NCI-H2196 treated with DMSO at 0.1 percent for 48 hours (cell line): Measurements from ENCODE around the gene PLEKHA5.
"Not testable (repeated sequence)": the region's sequence is repeated elsewhere in the genome, so short reads cannot be mapped to it uniquely, and the experiment has no call there.

Experiments used
- DNase-seq: peaks from one replicate; lab custom pipeline; 2025; ENCODE audit not compliant: unreplicated experiment; lab: John Stamatoyannopoulos, UW

PLEKHA5 gene

GRCh38 chr12:19129486-19130223 is at the start of gene PLEKHA5:
Gene PLEKHA5 (plus strand): TSS chr12:19129733. CDS start chr12:19129800, 67 bp downstream.
- DNase-seq = peak; percentile 93

GRCh38 chr12:19080918-19081317 is 48.6 kb upstream of the PLEKHA5 start:
- no peak for DNase-seq

DNA sequence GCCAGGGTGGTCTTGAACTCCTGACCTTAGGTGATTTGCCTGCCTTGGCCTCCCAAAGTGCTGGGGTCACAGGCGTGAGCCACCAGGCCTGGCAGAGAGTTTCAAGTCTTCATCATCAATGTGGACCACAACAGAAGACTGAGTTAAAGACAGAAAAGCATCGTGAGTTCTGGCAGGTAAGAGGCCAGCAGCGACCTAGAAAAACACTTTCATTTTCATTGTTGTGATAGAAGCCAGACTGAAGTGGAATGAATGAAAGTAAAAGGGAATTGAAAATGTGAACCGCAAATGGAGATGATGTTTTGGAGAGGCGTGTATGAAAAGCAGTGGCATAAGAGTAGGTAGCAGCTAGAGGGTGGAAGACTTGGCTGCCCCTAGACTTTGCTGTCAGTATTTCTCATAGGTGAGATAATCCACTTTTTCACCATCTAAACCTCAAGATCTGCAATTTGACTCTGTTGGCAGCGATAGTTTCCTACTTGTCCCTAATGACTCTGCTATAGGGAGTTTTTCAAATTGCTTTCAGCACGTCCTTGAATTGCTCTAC is 47.1 kb upstream of the PLEKHA5 start:
- DNase-seq = no peak

GRCh38 chr12:19084547-19084946 is 45.0 kb upstream of the PLEKHA5 start:
- DNase-seq = no peak

GRCh38 chr12:19085090-19085489 is 44.4 kb upstream of the PLEKHA5 start:
- DNase-seq = no peak

DNA sequence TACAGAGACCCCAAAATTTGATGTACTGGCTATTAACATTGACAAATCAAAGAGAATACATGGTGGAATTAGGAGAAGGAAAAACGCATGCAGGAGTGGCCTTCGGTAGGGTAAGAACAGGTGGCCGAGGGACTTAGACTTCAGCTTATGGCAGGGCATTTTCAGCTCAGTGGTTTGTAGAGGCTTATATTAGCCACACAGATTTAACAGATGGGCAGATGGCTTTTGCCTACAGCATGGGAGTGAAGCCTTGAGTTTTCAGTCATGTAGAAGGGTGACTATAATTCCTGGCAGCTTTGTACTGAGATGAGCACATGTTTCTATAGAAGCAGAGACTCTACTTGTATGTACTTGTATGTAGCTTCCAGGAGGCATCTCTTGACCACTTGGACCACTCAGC is 40.9 kb upstream of the PLEKHA5 start:
- no peak for DNase-seq

DNA sequence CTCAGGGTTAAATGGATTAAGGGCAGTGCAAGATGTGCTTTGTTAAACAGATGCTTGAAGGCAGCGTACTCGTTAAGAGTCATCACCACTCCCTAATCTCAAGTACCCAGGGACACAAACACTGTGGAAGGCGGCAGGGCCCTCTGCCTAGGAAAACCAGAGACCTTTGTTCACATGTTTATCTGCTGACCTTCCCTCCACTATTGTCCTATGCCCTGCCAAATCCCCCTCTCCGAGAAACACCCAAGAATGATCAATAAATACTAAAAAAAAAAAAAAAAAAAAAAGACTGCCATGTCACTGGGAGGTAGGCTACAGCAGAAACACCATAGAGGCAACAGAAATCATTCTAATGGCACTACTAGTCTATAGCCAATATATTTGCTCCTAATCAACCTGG is 37.1 kb upstream of the PLEKHA5 start:
- not testable (repeated sequence) for DNase-seq

GRCh38 chr12:19093218-19093617 is 36.3 kb upstream of the PLEKHA5 start:
- no peak for DNase-seq

- DNase-seq = no peak
These were observed 34.2 kb upstream of the PLEKHA5 start for GRCh38 chr12:19095331-19095730.

GRCh38 chr12:19095756-19096480 is 33.6 kb upstream of the PLEKHA5 start:
- DNase-seq = no peak

- no peak for DNase-seq
These were observed 24.1 kb upstream of the PLEKHA5 start for GRCh38 chr12:19105463-19105862.

DNA sequence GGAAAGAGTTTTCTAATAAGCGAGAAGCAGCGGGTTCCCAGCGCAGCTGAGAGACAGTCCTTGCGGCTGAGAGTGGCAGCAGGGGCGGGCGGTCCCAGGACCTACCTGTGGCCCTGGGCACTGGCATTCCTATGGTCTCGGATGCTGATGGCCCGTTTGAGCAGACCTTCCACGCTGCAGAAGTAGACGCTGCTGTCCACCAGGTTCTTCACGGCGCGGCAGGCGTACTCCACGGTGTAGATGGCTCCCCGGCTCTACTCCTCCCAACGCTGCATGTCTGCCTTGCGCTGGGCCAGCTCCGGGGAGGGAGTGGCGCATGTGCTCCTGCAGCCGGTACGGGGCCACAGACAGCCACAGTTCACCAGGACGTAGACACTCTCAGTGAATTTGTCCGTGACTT is 21.8 kb upstream of the PLEKHA5 start:
- no peak for DNase-seq

- DNase-seq = no peak
These were observed 19.2 kb upstream of the PLEKHA5 start for GRCh38 chr12:19110221-19110940.

- no peak for DNase-seq
These were observed 16.1 kb upstream of the PLEKHA5 start for GRCh38 chr12:19113464-19113863.

- DNase-seq = no peak
These were observed 14.2 kb upstream of the PLEKHA5 start for GRCh38 chr12:19115285-19115684.

- no peak for DNase-seq
These were observed 10.1 kb upstream of the PLEKHA5 start for GRCh38 chr12:19119440-19119839.

- no peak for DNase-seq
These were observed 8.7 kb upstream of the PLEKHA5 start for GRCh38 chr12:19120795-19121194.

DNA sequence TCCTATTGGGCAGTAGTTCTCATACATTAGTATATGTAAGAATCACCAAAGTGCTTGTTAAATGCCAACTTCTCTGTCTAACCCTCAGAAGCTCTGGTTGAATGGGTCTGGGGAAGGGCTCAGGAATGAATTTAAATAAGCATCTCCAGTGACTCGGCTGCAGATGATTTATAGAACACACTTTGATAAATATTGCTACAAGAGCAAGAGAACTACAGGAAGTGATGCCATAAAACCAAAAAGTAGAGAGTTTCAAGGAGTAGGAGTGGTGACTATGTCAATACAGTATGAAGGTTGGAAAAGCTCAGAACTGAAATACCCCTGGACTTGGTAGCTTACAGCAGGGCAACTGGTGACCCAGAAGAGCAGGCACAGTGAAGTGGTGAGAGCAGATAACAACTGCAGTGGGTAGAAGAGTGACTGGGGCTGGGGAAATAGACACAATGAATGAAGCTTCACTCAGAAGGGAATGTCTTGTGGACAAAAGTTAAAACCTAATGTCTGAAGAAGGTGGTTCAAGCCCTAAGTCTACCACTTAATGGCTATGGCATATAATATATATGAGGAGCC is 8.0 kb upstream of the PLEKHA5 start:
- DNase-seq = no peak

- DNase-seq = no peak
These were observed 4.2 kb upstream of the PLEKHA5 start for GRCh38 chr12:19125325-19125724.

GRCh38 chr12:19127270-19127669 is 2.3 kb upstream of the PLEKHA5 start:
- DNase-seq = no peak

DNA sequence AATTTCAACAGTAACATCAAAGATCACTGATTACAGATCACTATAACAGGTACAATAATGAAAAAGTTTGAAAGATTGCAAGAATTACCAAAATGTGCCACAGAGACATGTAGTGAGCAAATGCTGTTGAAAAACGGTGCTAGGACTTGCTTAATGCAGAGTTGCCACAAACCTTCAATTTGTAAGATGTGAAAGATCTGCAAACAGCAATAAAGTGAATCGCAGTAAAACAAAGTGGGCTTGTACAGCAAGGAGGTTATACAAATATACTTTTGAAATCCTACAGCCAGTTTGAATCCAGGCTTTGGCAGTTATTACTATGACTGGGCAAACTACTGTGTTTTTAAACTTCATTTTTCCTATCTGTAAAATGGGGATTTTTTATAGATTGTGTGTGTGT is 1.0 kb upstream of the PLEKHA5 start:
- no peak for DNase-seq
